ENCODE measurements around the gene ZNF532.

The ZNF532 gene

DNA sequence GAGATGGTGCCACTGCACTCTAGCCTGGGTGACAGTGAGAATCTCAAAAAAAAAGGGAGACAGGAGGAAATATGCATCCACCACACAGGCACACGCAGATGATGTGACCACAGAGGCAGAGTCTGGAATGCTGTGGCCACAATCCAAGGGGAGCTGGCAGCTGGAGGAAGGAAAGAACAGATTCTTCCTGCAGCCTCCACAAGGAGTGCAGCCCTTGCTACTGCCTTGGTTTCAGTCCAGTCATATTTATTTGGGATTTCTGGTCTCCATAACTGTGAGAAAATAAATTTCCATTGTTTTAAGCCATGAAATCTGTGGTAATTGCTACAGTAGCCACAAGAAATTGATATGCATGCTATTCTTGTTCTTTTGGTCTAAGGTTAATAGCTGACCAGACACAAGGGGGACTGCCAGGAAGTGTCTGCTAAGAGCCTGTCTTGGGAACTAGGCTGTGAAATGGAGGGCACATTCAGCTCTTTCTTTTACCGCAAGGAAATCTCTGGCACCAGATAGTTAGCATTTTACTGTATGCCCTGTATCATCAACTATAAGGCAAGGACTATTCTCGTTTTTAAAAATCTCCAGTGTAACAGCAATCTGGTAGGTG lies 141.9 kb downstream of the ZNF532 start:
- no peak overlapping the region for H3K4me3 ChIP-seq (ENCODE audit: low read depth, low read length)
- TF ChIP-seq MYC (IDR thresholded peaks at IDR 0.05; ENCODE audit: low read depth, low read length) (no peak), POLR2A (IDR thresholded peaks at IDR 0.05; ENCODE audit: extremely low read depth, insufficient read length) (no peak)
- TF ChIP-seq, protein P1, sequence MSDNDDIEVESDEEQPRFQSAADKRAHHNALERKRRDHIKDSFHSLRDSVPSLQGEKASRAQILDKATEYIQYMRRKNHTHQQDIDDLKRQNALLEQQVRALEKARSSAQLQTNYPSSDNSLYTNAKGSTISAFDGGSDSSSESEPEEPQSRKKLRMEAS (IDR thresholded peaks at IDR 0.05; ENCODE audit: low read depth, low read length) = no peak
- TF ChIP-seq, protein P2, sequence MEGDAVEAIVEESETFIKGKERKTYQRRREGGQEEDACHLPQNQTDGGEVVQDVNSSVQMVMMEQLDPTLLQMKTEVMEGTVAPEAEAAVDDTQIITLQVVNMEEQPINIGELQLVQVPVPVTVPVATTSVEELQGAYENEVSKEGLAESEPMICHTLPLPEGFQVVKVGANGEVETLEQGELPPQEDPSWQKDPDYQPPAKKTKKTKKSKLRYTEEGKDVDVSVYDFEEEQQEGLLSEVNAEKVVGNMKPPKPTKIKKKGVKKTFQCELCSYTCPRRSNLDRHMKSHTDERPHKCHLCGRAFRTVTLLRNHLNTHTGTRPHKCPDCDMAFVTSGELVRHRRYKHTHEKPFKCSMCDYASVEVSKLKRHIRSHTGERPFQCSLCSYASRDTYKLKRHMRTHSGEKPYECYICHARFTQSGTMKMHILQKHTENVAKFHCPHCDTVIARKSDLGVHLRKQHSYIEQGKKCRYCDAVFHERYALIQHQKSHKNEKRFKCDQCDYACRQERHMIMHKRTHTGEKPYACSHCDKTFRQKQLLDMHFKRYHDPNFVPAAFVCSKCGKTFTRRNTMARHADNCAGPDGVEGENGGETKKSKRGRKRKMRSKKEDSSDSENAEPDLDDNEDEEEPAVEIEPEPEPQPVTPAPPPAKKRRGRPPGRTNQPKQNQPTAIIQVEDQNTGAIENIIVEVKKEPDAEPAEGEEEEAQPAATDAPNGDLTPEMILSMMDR (IDR thresholded peaks at IDR 0.05; ENCODE audit: low read depth, low read length) = no peak
- DNase-seq (ENCODE audit: low read depth) = no peak

DNA sequence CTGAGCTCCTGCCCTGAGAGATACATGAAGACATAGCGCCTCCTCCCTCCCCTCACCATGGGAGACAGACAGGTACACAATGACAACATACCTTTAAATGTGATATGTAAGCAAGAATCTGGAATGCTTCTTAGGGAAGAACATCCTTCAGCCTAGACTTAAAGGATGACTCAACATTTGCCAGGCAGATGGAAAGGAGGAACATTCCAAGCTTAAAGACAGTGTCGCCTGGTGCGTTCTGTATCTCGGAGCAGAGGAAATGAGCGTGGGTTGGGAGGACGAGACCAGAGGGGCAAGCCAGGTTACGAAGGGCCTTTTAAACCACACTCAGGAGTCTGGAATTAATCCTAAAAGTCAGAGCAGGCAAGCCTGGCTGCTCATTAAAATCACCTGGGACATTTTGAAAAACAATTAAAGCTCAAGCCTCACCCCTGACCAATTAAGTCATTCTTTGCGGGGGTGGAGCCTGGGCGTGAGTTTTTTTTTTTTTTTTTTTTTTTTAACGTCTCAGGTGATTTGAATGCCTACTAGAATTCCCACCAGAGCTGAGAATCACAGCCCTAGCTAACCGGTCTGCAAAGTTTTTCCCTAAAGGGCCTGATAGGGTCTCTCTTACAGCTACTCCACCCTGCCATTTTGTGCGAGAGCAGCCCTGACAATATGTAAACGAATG lies 143.8 kb downstream of the ZNF532 start:
- H3K4me3 ChIP-seq (ENCODE audit: low read depth, low read length) = no peak overlapping the region
- no peak for DNase-seq (ENCODE audit: low read depth)
- TF ChIP-seq POLR2A (IDR thresholded peaks at IDR 0.05; ENCODE audit: extremely low read depth, insufficient read length) = no peak
- TF ChIP-seq, protein P1 (IDR thresholded peaks at IDR 0.05; ENCODE audit: low read depth, low read length) = no peak
- TF ChIP-seq, protein P2 (IDR thresholded peaks at IDR 0.05; ENCODE audit: low read depth, low read length) = no peak
- no peak for TF ChIP-seq MYC (IDR thresholded peaks at IDR 0.05; ENCODE audit: low read depth, low read length)

DNA sequence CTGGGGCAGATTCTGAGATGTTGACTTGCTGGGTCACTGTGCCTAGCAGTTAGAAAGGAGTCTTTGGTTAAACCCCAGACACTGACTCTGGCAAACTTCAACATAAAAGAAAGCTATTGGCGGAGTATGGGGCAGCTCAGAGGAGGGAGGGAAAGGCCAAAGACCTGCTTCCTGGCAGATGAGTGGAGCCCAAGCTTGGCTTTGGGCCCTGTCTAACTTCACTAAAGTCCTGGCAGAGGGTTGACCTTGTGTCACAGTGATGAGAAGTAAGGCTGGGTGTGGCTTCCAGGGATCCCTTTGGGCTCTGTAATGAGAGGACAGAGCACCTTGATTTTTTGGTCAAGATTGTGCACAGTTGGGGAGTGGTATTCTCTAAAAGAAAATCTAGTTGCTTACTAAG lies 145.2 kb downstream of the ZNF532 start:
- DNase-seq (ENCODE audit: low read depth) = no peak
- H3K4me3 ChIP-seq (ENCODE audit: low read depth, low read length) = no peak overlapping the region
- TF ChIP-seq MYC (IDR thresholded peaks at IDR 0.05; ENCODE audit: low read depth, low read length) (no peak), POLR2A (IDR thresholded peaks at IDR 0.05; ENCODE audit: extremely low read depth, insufficient read length) (no peak)
- TF ChIP-seq, protein P2 (IDR thresholded peaks at IDR 0.05; ENCODE audit: low read depth, low read length) = no peak
- TF ChIP-seq, protein P1 (IDR thresholded peaks at IDR 0.05; ENCODE audit: low read depth, low read length) = no peak

DNA sequence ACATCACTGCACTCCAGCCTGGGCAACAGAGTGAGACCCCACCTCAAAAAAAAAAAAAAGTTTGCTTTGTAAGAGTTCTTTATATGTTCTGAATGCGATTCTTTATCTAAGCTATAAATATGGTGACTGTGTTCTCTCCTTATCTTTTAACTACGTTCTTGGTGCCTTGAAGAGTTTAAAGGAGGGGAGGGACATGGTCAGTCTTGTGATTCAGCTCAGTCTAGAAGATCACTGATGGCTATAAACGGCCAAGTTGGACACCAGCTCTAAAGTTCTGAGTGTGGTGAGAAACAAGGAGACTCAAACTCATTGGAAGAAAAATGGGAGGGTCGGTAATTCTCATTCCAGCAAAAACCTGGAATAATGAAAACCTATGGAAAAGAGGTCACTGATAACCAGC lies 146.6 kb downstream of the ZNF532 start:
- TF ChIP-seq, protein P2 (IDR thresholded peaks at IDR 0.05; ENCODE audit: low read depth, low read length) = no peak
- no peak for TF ChIP-seq MYC (IDR thresholded peaks at IDR 0.05; ENCODE audit: low read depth, low read length)
- TF ChIP-seq, protein P1 (IDR thresholded peaks at IDR 0.05; ENCODE audit: low read depth, low read length) = no peak
- no peak for TF ChIP-seq POLR2A (IDR thresholded peaks at IDR 0.05; ENCODE audit: extremely low read depth, insufficient read length)
- H3K4me3 ChIP-seq (ENCODE audit: low read depth, low read length) = no peak overlapping the region
- no peak for DNase-seq (ENCODE audit: low read depth)

DNA sequence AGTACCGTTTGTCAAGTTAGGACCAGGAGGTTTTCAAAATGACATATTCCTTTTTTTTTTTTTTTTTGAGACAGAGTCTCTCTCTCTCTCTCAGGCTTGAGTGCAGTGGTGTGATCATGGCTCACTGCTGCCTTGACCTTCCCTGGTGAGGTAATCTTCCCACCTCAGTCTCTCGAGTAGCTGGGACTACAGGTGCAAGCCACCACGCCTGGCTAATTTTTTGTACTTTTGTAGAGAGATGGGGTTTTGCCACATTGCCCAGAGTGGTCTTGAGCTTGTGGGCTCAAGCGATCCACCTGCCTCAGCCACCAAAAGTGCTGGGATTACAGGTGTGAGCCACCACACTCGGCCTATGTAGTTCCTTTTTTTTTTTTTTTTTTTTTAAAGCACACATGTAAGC lies 147.1 kb downstream of the ZNF532 start:
- TF ChIP-seq, protein P2 (IDR thresholded peaks at IDR 0.05; ENCODE audit: low read depth, low read length) = no peak
- TF ChIP-seq, protein P1 (IDR thresholded peaks at IDR 0.05; ENCODE audit: low read depth, low read length) = no peak
- TF ChIP-seq POLR2A (IDR thresholded peaks at IDR 0.05; ENCODE audit: extremely low read depth, insufficient read length) (no peak), MYC (IDR thresholded peaks at IDR 0.05; ENCODE audit: low read depth, low read length) (no peak)
- no peak for DNase-seq (ENCODE audit: low read depth)
- no peak overlapping the region for H3K4me3 ChIP-seq (ENCODE audit: low read depth, low read length)
